Measurements from ENCODE around the gene RYR3.

DNA sequence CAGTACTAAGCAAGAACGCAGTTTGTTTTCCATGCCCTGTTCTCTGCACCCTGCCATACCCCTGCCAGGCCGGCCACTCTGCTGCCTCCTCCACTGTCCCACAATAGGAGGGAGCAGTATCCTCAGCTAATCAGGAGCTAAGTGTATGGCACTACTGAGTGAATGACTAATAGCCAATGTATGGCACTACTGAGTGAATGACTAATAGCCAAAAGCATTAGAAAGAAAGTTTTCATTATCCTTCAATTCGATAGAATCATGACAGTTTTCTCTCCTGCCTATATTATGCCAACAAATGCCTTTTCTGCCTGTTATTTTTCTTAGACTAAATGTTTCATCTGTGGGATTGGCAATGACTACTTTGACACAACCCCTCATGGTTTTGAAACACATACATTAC is 550.0 kb downstream of the RYR3 start:
- no peak for TF ChIP-seq POLR2A (IDR thresholded peaks at IDR 0.05; ENCODE audit: low read depth, low read length)
- TF ChIP-seq TAF1 (IDR thresholded peaks at IDR 0.05; ENCODE audit: borderline replicate concordance, low read depth, low read length): no peak
- no peak for TF ChIP-seq POLR2AphosphoS5 (IDR thresholded peaks at IDR 0.05; ENCODE audit: low read depth, low read length)
